Body of pancreas (tissue), 4 donors: ENCODE measurements around the gene CDC5L. TPM values are rescaled to one million over a fixed set of nuclear protein-coding genes. Genes with fewer than 3 reads are reported as not detected.
A peak's percentile ranks its signal among the peaks of the same experiment; 100 is the strongest.

Experiments used
- ATAC-seq: fragments of 150-250 bp; one replicate; pipeline ENCODE4 v1.9.1; 2016
- DNase-seq, 4 donors: peaks; one replicate each; pipeline ENCODE4 v3.0.0-alpha.2; 2019
- H3K27ac ChIP-seq, 4 donors: fragments of 200-600 bp; sonication (generic); 1 replicate in 3 of 4; 2 replicates in 1 of 4; pipeline versions ENCODE4 v1.5.1 to v1.6.1; 2016 to 2019; ENCODE audit warnings: mild to moderate bottlenecking in 1 of 4, mixed read lengths in 1 of 4, moderate library complexity in 1 of 4
- H3K27me3 ChIP-seq, 2 donors: fragments of 200-600 bp; sonication (generic); one replicate each; pipeline ENCODE4 v1.6.0; 2016; ENCODE audit warnings: mild to moderate bottlenecking in 1 of 2
- H3K36me3 ChIP-seq, 2 donors: fragments of 200-600 bp; sonication (generic); replicated peaks in 1 of 2; 2 replicates each; pipeline ENCODE4 v1.5.1; 2016; ENCODE audit warnings: low read depth in 2 of 2; ENCODE audit not compliant: insufficient read depth in 1 of 2
- H3K4me1 ChIP-seq: fragments of 200-600 bp; sonication (generic); one replicate; pipeline ENCODE4 v1.6.0; 2016
- H3K4me3 ChIP-seq, 2 donors: fragments of 200-600 bp; sonication (generic); 1 replicate in 1 of 2; 2 replicates in 1 of 2; pipeline ENCODE4 v1.5.1; 2016 to 2019
- H3K9me3 ChIP-seq, 3 donors: fragments of 200-600 bp; sonication (generic); 1 replicate in 2 of 3; 2 replicates in 1 of 3; pipeline ENCODE4 v1.5.1; 2016
- POLR2A ChIP-seq, 3 donors: fragments of 450-650 bp; IDR thresholded peaks; one replicate each; pipeline ENCODE4 v1.6.1; 2016; ENCODE audit warnings: antibody characterized with exemption in 3 of 3, mild to moderate bottlenecking in 2 of 3
- WGBS, 2 donors: methylation state at CpG; one replicate each; pipeline ENCODE4 v1.1.5; 2017; 5-methylcytosine and 5-hydroxymethylcytosine counted together
- intact Hi-C: fragments of 100-400 bp; cut with DNase I; formaldehyde crosslinking; loops from one replicate; pipeline ENCODE4 v1.15.1; 2023
- total RNA-seq, 2 donors: library from RNA; depleted of rRNA; stranded (reverse); fragments of >200 nt; gene quantifications; one replicate each; pipeline ENCODE4 v1.1.0, GENCODE V29; 2016
- TF ChIP-seq, protein P1 (sequence below), 7 experiments: fragments of 450-650 bp in 4 of 7; fragments of 200-600 bp in 3 of 7; sonication (generic) in 3 of 7; IDR thresholded peaks; one replicate each; pipeline ENCODE4 v1.5.1; 2016 to 2019; ENCODE audit warnings: antibody characterized with exemption in 7 of 7

Gene CDC5L
- total RNA-seq, 2 donors from 2014 or later = 10.2 to 11.2 TPM

DNA sequence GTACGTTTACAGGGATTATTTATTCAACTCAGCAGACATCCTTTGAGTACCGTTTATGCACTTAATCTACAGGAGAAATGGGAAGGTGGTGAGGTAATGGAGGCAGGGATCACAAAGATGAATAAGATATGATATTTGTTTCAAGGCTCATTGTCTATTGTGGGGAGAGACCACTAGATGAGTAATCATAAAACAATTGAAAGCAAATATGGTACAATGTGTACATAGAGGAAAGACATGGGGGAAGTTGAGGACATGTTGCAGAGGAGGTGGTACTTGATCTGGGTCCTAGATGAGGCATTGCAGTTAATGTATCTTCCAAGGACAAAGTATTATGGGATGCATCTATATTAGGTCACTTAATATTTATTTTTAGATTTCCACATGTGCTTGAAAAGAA, 13.7 kb upstream of the CDC5L start:
- Histone ChIP-seq H3K36me3 (no peaks in the 10 kb centered on the region), H3K4me3 (no peak overlapping the region), H3K27me3 (no peaks in the 10 kb centered on the region), H3K4me1 (no peaks in the 10 kb centered on the region), H3K9me3 (no peaks in the 10 kb centered on the region), H3K27ac (no peak overlapping the region)
- TF ChIP-seq, protein P1, sequence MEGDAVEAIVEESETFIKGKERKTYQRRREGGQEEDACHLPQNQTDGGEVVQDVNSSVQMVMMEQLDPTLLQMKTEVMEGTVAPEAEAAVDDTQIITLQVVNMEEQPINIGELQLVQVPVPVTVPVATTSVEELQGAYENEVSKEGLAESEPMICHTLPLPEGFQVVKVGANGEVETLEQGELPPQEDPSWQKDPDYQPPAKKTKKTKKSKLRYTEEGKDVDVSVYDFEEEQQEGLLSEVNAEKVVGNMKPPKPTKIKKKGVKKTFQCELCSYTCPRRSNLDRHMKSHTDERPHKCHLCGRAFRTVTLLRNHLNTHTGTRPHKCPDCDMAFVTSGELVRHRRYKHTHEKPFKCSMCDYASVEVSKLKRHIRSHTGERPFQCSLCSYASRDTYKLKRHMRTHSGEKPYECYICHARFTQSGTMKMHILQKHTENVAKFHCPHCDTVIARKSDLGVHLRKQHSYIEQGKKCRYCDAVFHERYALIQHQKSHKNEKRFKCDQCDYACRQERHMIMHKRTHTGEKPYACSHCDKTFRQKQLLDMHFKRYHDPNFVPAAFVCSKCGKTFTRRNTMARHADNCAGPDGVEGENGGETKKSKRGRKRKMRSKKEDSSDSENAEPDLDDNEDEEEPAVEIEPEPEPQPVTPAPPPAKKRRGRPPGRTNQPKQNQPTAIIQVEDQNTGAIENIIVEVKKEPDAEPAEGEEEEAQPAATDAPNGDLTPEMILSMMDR (IDR thresholded peaks at IDR 0.05) = no peak
- no peak for TF ChIP-seq POLR2A (IDR thresholded peaks at IDR 0.05)
- ATAC-seq (no peak), DNase-seq (no peak)
- WGBS, 2 donors = 50 to 52% methylated on average over 2 of the region's 2 CpGs
- intact Hi-C loops = no loop called here

DNA sequence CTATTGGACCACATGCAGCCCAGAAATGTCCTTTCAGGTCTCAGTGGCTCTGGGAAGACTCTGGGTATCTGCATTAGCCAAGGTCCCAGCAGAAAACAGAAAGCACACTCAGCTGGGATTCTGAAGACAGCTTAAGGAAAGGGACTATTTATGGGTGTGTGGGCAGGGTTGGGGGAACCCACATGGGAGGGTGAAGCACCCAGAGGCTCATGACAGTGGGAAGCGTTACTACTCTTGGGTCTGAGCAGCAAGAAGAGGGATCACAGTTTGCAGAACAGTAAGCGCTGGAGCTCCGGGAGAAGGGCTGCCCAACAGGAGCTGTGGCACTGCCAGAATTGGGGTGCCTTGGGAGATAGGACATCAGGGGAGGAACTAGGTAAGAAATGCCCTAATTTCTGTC, 12.4 kb upstream of the CDC5L start:
- H3K27me3 ChIP-seq = no peaks in the 10 kb centered on the region
- no peak for DNase-seq
- WGBS, 2 donors = 86 to 92% methylated on average over 3 of the region's 3 CpGs
- intact Hi-C loops = no loop called here
- H3K9me3 ChIP-seq = no peaks in the 10 kb centered on the region
- no peaks in the 10 kb centered on the region for H3K4me1 ChIP-seq
- no peak for TF ChIP-seq POLR2A (IDR thresholded peaks at IDR 0.05)
- TF ChIP-seq, protein P1 (IDR thresholded peaks at IDR 0.05) = no peak
- no peak for ATAC-seq
- no peak overlapping the region for H3K4me3 ChIP-seq
- H3K36me3 ChIP-seq = no peaks in the 10 kb centered on the region
- no peak overlapping the region for H3K27ac ChIP-seq

DNA sequence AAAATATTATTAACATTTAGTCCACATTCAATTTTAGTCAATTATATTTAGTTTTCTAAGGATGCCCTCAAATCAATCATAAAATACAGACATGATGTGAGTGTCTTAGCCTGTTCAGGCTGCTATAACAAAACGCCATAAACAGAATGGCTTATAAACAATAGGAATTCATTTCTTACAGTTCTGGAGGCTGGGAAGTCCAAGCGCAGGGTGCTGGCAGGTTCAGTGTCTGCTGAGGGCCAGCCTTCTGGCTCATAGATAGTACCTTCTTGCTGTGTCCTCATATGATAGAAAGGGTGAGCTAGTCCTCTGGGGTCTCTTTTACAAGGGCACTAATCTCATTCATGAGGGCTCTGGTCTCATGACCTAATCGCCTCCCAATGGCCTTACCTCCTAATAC, 10.0 kb upstream of the CDC5L start:
- H3K4me3 ChIP-seq = no peak overlapping the region
- 80% methylated on average over 3 of the region's 3 CpGs for WGBS, 2 donors

DNA sequence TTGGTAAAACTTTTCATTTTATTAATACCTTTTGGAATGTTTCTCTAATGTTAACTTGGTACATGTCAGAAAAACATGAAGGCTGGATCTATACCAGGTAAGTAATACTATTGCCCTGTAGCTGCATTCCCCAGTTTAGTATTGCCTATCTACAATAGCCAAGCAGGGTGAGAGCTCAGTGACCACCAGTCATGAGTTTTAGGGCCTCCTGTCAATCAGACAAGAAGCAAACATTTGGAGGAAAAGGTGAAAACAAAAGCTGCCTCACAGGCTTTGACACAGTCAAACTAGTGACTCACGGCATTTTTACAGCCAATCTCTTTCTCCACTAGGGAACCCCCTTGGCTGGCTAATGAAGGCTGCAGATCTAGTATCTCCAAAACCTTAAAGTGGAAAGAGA, 9.5 kb upstream of the CDC5L start:
- intact Hi-C loops = no loop called here
- Histone ChIP-seq H3K4me3 (no peak overlapping the region), H3K27me3 (no peaks in the 10 kb centered on the region), H3K4me1 (no peaks in the 10 kb centered on the region), H3K36me3 (no peaks in the 10 kb centered on the region), H3K9me3 (no peaks in the 10 kb centered on the region), H3K27ac (no peak overlapping the region)
- TF ChIP-seq, protein P1 (IDR thresholded peaks at IDR 0.05) = no peak
- no peak for TF ChIP-seq POLR2A (IDR thresholded peaks at IDR 0.05)
- no peak for DNase-seq
- WGBS, 2 donors = 53 to 56% methylated on average over 1 of the region's 1 CpG
- ATAC-seq = no peak

More for the DNA sequence above, 10.0 kb upstream of the CDC5L start:
- intact Hi-C loops = no loop called here
- no peak for DNase-seq
- Histone ChIP-seq H3K4me1 (no peaks in the 10 kb centered on the region), H3K27me3 (no peaks in the 10 kb centered on the region), H3K36me3 (no peaks in the 10 kb centered on the region), H3K9me3 (no peaks in the 10 kb centered on the region), H3K27ac (no peak overlapping the region)
- TF ChIP-seq POLR2A (IDR thresholded peaks at IDR 0.05) = no peak
- TF ChIP-seq, protein P1 (IDR thresholded peaks at IDR 0.05) = no peak
- no peak for ATAC-seq

DNA sequence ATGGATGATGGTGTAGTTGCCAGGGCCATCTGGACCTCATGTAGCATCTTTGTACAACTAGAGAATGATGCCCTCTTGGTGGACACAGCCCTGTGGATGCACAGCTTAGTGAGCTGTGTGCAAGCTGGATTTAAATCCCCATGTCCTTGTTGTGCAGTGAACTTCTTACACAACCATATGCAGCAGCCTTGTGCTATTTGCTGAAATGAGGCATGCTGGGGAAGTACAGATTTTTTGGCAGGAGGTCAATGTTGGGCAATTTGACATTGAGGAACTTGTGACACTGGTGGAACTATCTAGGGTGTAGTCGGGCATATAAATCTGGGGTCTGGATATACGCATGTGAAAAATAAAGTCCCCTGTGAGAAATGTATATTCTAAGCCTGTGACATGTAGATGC, 5.8 kb upstream of the CDC5L start:
- no peak overlapping the region for H3K4me3 ChIP-seq
- no peak overlapping the region for H3K27ac ChIP-seq
- no peaks in the 10 kb centered on the region for H3K27me3 ChIP-seq
- 47 to 65% methylated on average over 2 of the region's 2 CpGs for WGBS, 2 donors
- DNase-seq (peak in 3 of 4 donors; percentile 12 to 72 (median 22)), ATAC-seq (no peak)
- H3K4me1 ChIP-seq = peaks cover 6% of the 10 kb centered on the region
- intact Hi-C loops = no loop called here
- no peaks in the 10 kb centered on the region for H3K36me3 ChIP-seq
- TF ChIP-seq, protein P1 (IDR thresholded peaks at IDR 0.05) = no peak
- no peak for TF ChIP-seq POLR2A (IDR thresholded peaks at IDR 0.05)
- no peaks in the 10 kb centered on the region for H3K9me3 ChIP-seq
